Epithelial cell of esophagus (primary cell): ENCODE measurements around the gene CACNA2D2.

Source experiments
- DNase-seq: peaks from one replicate; pipeline ENCODE4 v3.0.0; 2010; ENCODE audit warnings: low read depth
- H3K4me3 ChIP-seq: 2 replicates; pipeline ENCODE4 v1.5.1; 2011; ENCODE audit warnings: mild to moderate bottlenecking, low read length, control low read depth
- TF ChIP-seq, protein P1 (sequence below): IDR thresholded peaks from 2 replicates; pipeline ENCODE4 v1.5.1; 2011; ENCODE audit warnings: low read depth, mild to moderate bottlenecking, low read length, control low read depth, inconsistent platforms; ENCODE audit not compliant: insufficient read depth; ENCODE audit errors: missing control alignments

CACNA2D2 gene

GRCh38 chr3:50414616-50415015 is 88.8 kb downstream of the CACNA2D2 start:
- DNase-seq = no peak
- no peak overlapping the region for H3K4me3 ChIP-seq
- TF ChIP-seq, protein P1, sequence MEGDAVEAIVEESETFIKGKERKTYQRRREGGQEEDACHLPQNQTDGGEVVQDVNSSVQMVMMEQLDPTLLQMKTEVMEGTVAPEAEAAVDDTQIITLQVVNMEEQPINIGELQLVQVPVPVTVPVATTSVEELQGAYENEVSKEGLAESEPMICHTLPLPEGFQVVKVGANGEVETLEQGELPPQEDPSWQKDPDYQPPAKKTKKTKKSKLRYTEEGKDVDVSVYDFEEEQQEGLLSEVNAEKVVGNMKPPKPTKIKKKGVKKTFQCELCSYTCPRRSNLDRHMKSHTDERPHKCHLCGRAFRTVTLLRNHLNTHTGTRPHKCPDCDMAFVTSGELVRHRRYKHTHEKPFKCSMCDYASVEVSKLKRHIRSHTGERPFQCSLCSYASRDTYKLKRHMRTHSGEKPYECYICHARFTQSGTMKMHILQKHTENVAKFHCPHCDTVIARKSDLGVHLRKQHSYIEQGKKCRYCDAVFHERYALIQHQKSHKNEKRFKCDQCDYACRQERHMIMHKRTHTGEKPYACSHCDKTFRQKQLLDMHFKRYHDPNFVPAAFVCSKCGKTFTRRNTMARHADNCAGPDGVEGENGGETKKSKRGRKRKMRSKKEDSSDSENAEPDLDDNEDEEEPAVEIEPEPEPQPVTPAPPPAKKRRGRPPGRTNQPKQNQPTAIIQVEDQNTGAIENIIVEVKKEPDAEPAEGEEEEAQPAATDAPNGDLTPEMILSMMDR = no peak

GRCh38 chr3:50412231-50412754 is 91.1 kb downstream of the CACNA2D2 start:
- DNase-seq = no peak
- H3K4me3 ChIP-seq = no peak overlapping the region
- TF ChIP-seq, protein P1 = no peak

- no peak overlapping the region for H3K4me3 ChIP-seq
- no peak for DNase-seq
- TF ChIP-seq, protein P1 = no peak
Measured at GRCh38 chr3:50411229-50411628, 92.2 kb downstream of the CACNA2D2 start.

- no peak for DNase-seq
- TF ChIP-seq, protein P1 = no peak
- no peak overlapping the region for H3K4me3 ChIP-seq
Measured at GRCh38 chr3:50410608-50411139, 92.8 kb downstream of the CACNA2D2 start.

GRCh38 chr3:50410185-50410584 is 93.2 kb downstream of the CACNA2D2 start:
- TF ChIP-seq, protein P1 = no peak
- no peak for DNase-seq

DNA sequence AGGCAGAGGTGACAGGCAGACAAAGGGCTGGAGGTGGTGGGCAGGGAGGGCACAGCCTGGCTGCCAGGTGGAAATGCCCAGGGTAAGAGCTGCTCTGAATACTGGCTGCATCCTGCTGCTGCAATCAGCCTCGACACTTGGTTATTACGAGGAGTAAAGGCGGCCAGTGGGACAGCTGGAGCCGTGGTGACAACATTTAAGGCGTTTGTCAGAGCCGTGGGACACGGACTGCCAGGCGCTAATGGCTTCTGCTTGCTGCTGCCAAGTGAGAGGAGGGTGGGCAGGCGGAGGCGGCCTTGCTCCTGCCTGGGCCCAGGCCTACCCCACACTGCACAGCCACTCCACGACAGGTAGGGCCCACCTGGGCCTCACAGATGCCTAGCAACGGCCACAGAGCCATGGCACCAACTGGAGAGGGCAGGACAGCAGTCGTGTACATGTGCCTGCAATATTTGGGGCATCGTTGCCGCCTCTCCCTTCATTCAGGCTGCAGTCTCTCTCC is 94.9 kb downstream of the CACNA2D2 start:
- no peak overlapping the region for H3K4me3 ChIP-seq
- TF ChIP-seq, protein P1 = no peak
- no peak for DNase-seq

More at GRCh38 chr3:50410185-50410584, 93.2 kb downstream of the CACNA2D2 start:
- H3K4me3 ChIP-seq = no peak overlapping the region

GRCh38 chr3:50406487-50406886 is 96.9 kb downstream of the CACNA2D2 start:
- H3K4me3 ChIP-seq = no peak overlapping the region
- TF ChIP-seq, protein P1 = no peak
- no peak for DNase-seq
